ENCODE results near the gene SPPL3. TPM values are rescaled to one million over a fixed set of nuclear protein-coding genes. Genes with fewer than 3 reads are reported as not detected.
A peak's percentile ranks its signal among the peaks of the same experiment; 100 is the strongest.
"Not testable (repeated sequence)": the region's sequence is repeated elsewhere in the genome, so short reads cannot be mapped to it uniquely, and the experiment has no call there.

The SPPL3 gene
- total RNA-seq, 1 experiment from 2014 or later = 7.4 TPM

DNA sequence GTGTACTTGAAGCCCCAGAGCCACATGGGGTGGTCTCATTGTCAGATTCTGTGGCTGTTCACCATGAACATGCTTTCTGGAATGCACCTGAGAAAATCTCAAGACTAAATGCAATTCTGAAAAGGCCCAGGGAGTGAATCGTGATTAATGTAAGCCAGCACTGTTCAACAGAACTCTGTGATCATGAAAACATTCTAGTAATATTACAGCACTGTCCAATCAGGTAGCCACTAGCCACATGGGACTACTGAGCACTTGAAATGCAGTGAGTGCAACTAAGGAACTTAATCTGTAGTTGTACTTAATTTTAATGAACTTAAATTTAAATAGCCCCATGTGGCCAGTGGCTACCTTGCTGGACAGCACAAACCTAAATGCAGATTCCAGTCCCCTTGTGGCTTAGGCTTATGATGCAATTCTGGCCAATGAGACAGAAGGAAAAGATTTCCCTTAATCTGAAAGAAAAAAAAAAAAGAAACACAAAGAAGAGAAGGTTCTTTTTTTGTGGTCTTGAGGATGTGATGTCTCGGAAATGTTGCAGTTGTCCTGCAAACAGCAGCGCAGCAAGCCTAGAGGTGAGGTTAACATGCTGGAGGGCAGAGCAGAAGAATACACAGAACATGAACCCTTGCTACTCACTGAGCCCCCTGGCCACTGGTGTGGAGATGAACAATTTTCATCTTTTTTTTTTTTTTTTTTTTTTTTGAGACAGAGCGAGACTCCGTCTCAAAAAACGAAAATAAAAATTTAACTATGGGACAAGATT, 48.2 kb downstream of the SPPL3 start:
- in situ Hi-C loops (cut with HindIII; ENCODE audit: low pct_unique_long_range_greater_than_20kb, low sequenced_read_pairs) = no loop called here
- DNase-seq (ENCODE audit: low read depth) = no peak

DNA sequence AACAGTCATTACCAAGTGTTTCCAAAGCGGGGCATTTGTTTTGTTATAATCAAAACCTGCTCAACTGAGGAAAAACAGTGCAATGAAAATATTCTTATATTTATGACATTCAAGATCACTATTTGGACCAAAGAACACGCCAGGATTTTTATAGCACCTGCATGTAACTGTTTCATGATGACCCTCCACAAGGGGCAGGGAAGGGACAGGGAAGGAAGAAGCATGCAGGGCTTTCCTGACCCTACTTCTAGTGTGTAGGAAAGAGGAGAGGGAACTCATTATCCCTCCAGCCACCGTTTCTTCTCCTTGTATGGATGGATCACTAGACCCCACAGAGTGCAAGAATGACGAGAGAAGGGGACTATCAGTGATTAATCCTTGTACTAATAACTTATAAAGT, 49.4 kb downstream of the SPPL3 start:
- in situ Hi-C loops (cut with HindIII; ENCODE audit: low pct_unique_long_range_greater_than_20kb, low sequenced_read_pairs) = no loop called here
- no peak for DNase-seq (ENCODE audit: low read depth)

GRCh38 chr12:120853188-120853587, 51.0 kb downstream of the SPPL3 start:
- no peak for DNase-seq (ENCODE audit: low read depth)
- in situ Hi-C loops (cut with HindIII; ENCODE audit: low pct_unique_long_range_greater_than_20kb, low sequenced_read_pairs) = no loop called here

DNA sequence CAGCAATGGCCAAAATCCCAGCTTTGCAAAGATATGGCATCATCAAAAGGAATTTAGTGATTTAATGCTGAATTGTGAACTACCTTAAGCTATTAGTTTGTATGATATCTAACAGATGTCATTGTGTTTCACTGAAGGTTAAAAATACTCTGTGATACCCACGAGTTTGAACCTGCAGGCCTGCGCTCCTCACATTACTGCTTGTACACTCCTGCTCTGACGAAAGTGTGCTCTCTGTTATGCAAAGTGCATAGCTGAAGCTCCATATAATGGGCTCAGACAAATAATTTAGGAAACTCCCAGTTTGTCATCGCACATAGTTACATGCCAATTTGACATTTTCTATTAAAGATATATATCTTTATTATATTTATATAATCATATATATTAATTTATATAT, 52.2 kb downstream of the SPPL3 start:
- DNase-seq (ENCODE audit: low read depth) = no peak
- in situ Hi-C loops (cut with HindIII; ENCODE audit: low pct_unique_long_range_greater_than_20kb, low sequenced_read_pairs) = no loop called here

GRCh38 chr12:120851444-120851843, 52.7 kb downstream of the SPPL3 start:
- in situ Hi-C loops (cut with HindIII; ENCODE audit: low pct_unique_long_range_greater_than_20kb, low sequenced_read_pairs) = no loop called here
- no peak for DNase-seq (ENCODE audit: low read depth)

- in situ Hi-C loops (cut with HindIII; ENCODE audit: low pct_unique_long_range_greater_than_20kb, low sequenced_read_pairs) = no loop called here
These were observed 54.4 kb downstream of the SPPL3 start for GRCh38 chr12:120849765-120850164.

GRCh38 chr12:120847814-120848213, 56.3 kb downstream of the SPPL3 start:
- DNase-seq (ENCODE audit: low read depth) = no peak
- in situ Hi-C loops (cut with HindIII; ENCODE audit: low pct_unique_long_range_greater_than_20kb, low sequenced_read_pairs) = no loop called here

More at GRCh38 chr12:120849765-120850164, 54.4 kb downstream of the SPPL3 start:
- DNase-seq (ENCODE audit: low read depth) = peak; percentile 63

DNA sequence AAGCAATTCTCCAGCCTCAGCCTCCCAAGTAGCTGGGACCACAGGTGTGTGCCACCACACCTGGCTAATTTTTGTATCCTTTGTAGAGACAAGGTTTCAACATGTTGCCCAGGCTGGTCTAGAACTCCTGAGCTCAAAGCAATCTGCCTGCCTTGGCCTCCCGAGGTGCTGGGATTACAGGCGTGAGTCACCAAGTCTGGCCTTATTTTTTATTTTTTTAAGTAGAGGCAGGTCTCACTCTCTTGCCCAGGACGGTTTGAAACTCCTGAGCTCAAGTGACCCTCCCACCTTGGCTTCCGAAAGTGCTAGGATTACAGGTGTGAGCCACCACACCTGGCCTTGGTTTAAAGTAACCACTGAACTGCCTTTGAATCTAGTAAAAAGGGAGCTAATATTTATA, 56.8 kb downstream of the SPPL3 start:
- in situ Hi-C loops (cut with HindIII; ENCODE audit: low pct_unique_long_range_greater_than_20kb, low sequenced_read_pairs) = no loop called here
- no peak for DNase-seq (ENCODE audit: low read depth)

DNA sequence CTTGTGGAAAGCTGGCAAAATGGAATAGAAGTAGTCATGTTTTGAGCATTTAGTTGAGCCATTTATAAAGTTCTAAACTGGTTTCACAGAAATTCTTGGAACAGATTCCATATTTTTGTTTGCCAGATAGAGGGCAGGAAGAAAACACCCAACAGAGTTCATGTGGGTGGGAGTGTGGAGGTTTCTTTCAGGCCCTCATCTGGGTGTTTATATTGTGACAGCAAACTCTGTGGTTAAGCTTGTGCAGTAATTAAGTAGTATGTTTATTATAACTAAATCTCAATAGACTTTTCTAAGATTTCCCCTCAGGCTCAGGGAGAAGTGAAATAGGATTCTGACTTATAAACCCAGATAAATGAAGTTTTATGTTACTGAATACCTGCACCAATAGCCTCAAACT, 57.4 kb downstream of the SPPL3 start:
- no peak for DNase-seq (ENCODE audit: low read depth)
- in situ Hi-C loops (cut with HindIII; ENCODE audit: low pct_unique_long_range_greater_than_20kb, low sequenced_read_pairs) = no loop called here

GRCh38 chr12:120845696-120846095, 58.5 kb downstream of the SPPL3 start:
- DNase-seq (ENCODE audit: low read depth) = no peak
- in situ Hi-C loops (cut with HindIII; ENCODE audit: low pct_unique_long_range_greater_than_20kb, low sequenced_read_pairs) = no loop called here

DNA sequence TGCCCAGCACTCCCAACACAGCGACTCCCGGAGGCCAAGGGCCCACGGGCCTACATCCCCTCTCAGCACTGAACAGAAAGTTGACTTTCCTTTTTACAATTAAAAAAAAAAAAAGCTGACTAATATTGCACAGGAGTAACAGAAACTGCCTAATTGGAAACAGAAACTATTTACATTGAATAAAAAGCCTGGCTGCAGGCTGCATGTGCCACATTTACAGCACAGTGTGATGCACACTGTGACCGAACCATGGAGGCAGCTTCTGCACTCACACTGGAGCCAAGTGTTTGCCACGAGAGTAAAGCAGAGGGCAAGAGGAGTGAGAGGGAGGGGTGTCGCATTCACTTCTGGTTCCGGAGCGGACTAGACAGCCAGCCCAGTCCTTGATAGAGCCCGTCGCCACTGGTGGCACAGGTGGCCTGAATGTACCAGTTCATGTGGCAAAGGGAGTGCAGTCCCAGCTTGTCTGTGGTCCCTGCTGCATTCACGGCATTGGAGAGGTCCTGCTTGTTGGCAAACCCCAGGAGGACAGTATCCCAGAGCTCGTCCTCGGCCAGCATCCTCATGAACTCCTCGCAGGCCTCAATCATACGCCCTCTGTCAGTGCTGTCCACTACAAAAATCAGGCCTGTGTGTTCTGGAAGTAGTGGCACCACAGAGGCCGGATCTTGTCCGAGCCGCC, 59.2 kb downstream of the SPPL3 start:
- no peak for DNase-seq (ENCODE audit: low read depth)
- in situ Hi-C loops (cut with HindIII; ENCODE audit: low pct_unique_long_range_greater_than_20kb, low sequenced_read_pairs) = no loop called here

GRCh38 chr12:120844297-120844696, 59.9 kb downstream of the SPPL3 start:
- no peak for DNase-seq (ENCODE audit: low read depth)
- in situ Hi-C loops (cut with HindIII; ENCODE audit: low pct_unique_long_range_greater_than_20kb, low sequenced_read_pairs) = no loop called here

GRCh38 chr12:120843472-120843871, 60.7 kb downstream of the SPPL3 start:
- DNase-seq (ENCODE audit: low read depth) = no peak
- in situ Hi-C loops (cut with HindIII; ENCODE audit: low pct_unique_long_range_greater_than_20kb, low sequenced_read_pairs) = no loop called here

GRCh38 chr12:120842595-120842994, 61.6 kb downstream of the SPPL3 start:
- DNase-seq (ENCODE audit: low read depth) = no peak
- in situ Hi-C loops (cut with HindIII; ENCODE audit: low pct_unique_long_range_greater_than_20kb, low sequenced_read_pairs) = no loop called here

- in situ Hi-C loops (cut with HindIII; ENCODE audit: low pct_unique_long_range_greater_than_20kb, low sequenced_read_pairs) = no loop called here
- DNase-seq (ENCODE audit: low read depth) = no peak
These were observed 62.6 kb downstream of the SPPL3 start for GRCh38 chr12:120841525-120841924.

DNA sequence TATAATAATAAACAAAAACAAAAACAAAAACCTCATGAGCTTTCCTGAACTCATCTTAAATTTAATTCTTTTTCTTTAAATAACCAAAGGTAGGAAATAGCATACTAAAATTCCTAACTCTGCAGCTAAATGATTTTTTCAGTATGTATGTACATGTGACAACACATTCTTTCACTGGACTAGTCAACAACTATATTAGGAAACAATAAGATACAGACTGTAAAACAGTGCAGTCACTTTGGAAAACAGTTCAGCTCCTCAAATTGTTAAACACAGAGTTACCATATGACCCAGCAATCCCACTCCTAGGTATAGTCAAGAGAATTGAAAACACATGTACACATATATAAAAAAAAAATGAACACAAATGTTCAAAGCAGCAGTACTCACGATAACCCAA, 64.7 kb downstream of the SPPL3 start:
- in situ Hi-C loops (cut with HindIII; ENCODE audit: low pct_unique_long_range_greater_than_20kb, low sequenced_read_pairs) = no loop called here
- DNase-seq (ENCODE audit: low read depth) = no peak

DNA sequence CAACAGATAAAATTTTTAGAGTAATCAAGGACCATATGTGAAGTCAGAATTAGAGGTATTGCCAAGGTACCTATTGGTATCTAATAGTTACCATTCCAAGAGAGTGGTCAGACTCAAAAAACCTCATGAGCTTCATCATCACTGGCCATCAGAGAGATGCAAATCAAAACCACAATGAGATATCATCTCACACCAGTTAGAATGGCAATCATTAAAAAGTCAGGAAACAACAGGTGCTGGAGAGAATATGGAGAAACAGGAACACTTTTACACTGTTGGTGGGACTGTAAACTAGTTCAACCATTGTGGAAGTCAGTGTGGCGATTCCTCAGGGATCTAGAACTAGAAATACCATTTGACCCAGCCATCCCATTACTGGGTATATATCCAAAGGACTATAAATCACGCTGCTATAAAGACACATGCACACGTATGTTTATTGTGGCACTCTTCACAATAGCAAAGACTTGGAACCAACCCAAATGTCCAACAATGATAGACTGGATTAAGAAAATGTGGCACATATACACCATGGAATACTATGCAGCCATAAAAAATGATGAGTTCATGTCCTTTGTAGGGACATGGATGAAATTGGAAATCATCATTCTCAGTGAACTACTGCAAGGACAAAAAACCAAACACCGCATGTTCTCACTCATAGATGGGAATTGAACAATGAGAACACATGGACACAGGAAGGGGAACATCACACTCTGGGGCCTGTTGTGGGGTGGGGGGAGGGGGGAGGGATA, 65.4 kb downstream of the SPPL3 start:
- not testable (repeated sequence) for DNase-seq (ENCODE audit: low read depth)

DNA sequence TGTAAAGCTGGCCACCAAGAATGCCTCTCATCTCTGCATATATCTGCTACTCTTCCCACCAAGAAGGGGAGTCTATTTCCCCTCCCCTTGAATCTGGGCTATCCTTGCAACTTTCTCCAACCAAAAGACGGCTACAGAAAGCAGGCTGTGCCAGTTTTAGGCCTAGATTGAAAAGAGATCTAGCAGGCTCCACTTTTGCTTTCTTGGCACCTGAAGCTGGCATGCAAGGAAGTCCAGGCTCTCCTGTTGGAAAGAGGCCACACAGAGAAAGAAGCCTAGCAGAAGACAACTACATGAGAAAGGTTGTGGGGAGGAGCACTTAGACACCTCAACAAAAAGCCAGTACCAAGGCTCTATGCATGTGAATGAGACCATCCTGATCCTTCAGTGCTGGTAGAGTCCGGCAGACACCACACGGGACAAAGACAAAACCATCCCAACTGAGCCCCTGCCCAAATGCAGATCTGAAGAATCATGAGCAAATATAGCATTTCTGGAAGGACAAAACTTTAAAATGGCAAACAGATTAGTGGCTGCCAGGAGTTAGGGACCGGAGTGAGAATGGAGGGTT, 68.0 kb downstream of the SPPL3 start:
- no peak for DNase-seq (ENCODE audit: low read depth)
- in situ Hi-C loops (cut with HindIII; ENCODE audit: low pct_unique_long_range_greater_than_20kb, low sequenced_read_pairs) = no loop called here

More for the DNA sequence above, 65.4 kb downstream of the SPPL3 start:
- in situ Hi-C loops (cut with HindIII; ENCODE audit: low pct_unique_long_range_greater_than_20kb, low sequenced_read_pairs) = not testable (repeated sequence)

- in situ Hi-C loops (cut with HindIII; ENCODE audit: low pct_unique_long_range_greater_than_20kb, low sequenced_read_pairs) = no loop called here
- DNase-seq (ENCODE audit: low read depth) = no peak
These were observed 68.5 kb downstream of the SPPL3 start for GRCh38 chr12:120835657-120836056.
